CD4-positive, alpha-beta T cell treated with Interleukin-4 for 4 hours (primary cell): ENCODE data around the gene ABHD8.
"Not testable (repeated sequence)": the region's sequence is repeated elsewhere in the genome, so short reads cannot be mapped to it uniquely, and the experiment has no call there.

Experiments used
- DNase-seq: peaks from one replicate; pipeline ENCODE4 v3.0.0-alpha.2; 2020

ABHD8 gene

GRCh38 chr19:17320435-17320834 is 17.2 kb upstream of the ABHD8 start:
- DNase-seq = no peak

DNA sequence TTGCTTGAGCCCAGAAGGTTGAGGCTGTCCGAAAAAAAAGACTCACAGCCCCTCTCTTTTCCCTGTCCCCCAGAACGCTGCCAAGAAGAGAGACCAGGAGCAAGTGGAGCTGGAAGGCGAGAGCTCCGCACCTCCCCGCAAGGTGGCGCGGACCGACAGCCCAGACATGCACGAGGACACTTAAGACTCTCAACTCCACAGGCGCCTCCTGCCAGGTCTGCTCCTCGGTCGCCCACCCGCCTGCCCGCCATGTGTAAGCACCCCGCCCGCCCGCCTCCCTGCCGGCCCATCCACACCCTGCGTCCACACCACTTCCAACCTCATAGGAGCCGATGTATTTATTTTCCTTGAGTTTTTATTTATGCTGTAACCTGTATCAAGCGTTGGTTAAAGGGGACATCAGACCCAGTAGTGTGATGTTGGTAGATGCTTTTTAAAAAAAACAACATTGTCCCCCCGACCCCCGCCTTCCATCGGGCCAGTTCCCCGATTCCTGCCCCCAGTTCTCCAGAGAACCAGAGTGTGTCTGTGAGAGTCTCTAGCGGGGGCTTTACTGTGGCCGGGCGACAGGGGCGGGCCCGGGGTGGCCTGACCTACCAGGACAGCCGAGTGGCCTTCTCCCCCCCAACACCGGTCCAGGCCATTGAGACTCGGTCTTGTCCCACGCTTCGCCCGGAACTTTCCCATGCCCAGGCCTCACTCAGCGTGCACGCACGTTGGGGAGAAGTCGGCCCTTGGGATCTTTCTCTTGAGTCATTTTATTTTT is 16.4 kb upstream of the ABHD8 start:
- no peak for DNase-seq

DNA sequence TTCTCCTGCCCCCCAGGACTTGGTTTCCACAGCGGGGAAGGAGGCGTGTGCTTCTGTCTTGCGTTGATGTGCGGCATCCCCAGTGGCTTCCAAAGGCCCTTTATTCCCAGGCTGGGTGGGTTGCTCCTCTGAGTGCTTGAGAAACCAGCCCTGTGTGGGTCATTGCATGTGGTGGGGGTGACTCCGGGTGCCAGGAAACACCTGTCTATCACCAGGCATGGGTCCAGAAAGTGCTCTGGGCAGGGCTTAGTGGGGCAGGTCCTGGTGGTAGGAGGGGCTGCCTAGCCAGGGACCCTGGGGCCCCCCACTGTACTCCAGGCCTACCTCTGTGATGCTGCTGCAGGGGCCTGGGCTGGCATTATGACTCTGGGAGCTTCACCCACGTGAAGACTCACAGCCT is 15.7 kb upstream of the ABHD8 start:
- DNase-seq = no peak

DNA sequence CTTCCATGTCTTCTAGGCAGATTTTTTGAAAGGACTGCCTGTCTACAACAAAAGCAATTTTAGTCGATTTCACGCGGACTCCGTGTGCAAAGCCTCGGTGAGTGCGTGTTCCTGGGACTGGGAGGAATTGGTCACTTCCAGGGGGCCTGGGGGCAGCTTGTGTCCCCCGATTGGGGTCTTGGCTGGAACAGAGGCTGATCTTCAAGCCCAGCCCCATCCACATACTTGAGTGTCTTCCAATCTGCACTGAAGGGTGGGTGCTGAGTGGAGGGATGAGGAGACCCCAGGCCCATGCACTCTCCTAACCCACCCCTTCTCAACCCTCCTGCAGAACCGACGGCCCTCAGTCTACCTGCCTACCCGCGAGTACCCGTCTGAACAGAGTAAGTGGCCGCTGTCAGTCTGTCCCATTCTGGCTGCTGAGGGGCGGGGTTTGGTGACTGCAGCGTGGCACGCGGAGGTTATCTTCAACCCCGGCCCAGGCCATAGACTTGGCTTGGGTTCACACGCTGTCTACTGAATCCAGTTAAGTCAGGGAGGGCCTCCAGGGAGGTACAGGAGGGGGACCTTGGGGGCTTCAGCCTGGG is 10.9 kb upstream of the ABHD8 start:
- DNase-seq = no peak

GRCh38 chr19:17312189-17313113 is 9.2 kb upstream of the ABHD8 start:
- DNase-seq = no peak

- DNase-seq = no peak
These were observed 8.4 kb upstream of the ABHD8 start for GRCh38 chr19:17311455-17312188.

GRCh38 chr19:17309965-17310461 is 6.8 kb upstream of the ABHD8 start:
- no peak for DNase-seq

- peak; percentile 100 for DNase-seq
These were observed 6.2 kb upstream of the ABHD8 start, which contains the start of gene DDA1 for GRCh38 chr19:17309198-17309964. Gene DDA1 (plus strand): TSS chr19:17309563. CDS start chr19:17309655, 92 bp downstream.

- no peak for DNase-seq
These were observed 4.7 kb upstream of the ABHD8 start for GRCh38 chr19:17307876-17308377.

- no peak for DNase-seq
These were observed 3.1 kb upstream of the ABHD8 start for GRCh38 chr19:17306285-17306714.

- DNase-seq = peak; percentile 99
These were observed 2.5 kb upstream of the ABHD8 start, which contains the start of gene MRPL34 for GRCh38 chr19:17305517-17306284. Gene MRPL34 (plus strand): TSS chr19:17305872. CDS start chr19:17305893, 21 bp downstream.

GRCh38 chr19:17305216-17305516 is 1.9 kb upstream of the ABHD8 start:
- DNase-seq = no peak

DNA sequence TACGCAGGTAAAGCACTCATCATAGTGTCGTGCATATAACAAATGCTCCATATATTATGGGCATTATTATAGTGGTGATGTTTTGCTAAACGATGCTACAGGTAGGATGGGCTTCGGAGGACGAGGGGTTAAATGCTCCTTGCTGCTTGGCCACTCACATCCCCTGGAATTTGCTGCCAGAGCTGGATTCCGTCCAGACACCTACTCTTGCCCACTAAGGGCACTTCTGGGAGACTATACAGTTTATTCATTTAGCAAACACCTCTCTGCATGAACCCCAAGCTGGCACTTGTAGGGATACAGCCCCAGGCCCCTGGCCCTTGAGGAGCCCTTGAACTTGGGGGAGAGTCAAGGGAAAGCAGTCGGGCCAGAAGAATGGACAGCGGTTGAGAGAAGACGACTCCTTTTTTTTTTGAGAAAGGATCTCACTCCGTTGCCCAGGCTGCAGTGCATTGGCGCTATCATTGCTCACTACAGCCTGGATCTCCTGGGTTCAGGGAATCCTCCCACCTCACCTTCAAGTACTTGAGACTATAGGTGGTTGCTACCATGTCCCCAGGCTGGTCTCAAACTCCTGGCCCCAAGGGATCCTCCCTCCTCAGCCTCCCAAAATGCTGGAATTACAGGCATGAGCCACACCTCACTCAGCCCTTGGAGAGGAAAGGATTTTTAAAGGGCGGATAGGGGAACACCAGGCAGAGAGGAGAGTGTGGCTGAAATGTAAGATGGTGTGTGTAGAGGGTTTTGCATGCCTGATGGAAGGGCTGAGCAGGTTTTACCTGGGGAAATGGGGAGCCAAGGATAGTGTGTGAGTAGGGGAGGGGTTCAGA is 1.4 kb upstream of the ABHD8 start:
- no peak for DNase-seq

DNA sequence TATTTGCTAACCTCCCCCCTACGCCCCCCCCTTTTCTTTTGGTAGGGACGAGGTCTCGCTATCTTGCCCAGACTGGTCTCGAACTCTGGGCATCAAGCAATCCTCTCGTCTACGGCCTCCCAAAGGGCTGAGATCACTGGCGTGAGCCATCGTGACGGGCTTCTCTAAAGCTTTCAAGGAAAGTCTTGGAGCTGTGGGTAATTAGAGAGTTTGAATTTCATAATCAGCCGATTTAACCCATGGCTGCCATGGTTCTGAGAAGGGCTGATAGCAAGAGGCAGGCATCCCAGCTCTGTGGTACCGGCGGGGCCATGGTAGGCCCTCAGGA is 679 bp upstream of the ABHD8 start:
- no peak for DNase-seq

GRCh38 chr19:17302391-17303166 is 646 bp downstream of the ABHD8 start:
- DNase-seq = no peak

DNA sequence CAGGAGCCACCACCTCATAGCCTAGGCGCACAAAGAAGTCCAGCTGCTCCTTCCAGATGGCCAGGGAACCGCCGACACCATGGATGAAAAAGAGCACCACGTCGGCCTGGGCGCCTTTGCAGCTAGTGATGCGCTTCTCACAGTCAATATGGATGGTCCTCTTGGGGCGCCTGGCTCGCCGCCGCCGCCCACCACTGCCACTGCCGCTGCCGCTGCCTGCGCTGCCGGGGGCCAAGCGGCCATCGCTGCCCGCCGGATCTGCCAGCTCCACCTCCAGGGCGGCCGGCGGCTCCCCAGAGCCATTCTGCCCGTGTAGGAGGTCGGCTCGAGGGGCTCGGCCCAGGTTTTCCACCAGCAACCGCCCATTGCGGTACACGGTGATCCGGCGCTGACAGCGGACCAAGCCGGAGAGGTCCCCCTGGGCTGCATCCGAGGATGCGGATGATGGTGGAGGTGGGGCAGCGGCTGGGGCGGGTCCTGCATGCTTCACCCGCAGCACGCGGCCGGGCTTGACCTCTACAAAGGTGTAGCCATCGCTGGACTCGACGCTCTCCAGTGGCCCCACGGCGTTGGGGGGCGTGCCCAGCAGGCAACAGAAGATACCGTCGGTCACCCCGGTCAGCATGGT is 2.1 kb downstream of the ABHD8 start:
- no peak for DNase-seq

GRCh38 chr19:17296976-17297375 is 6.2 kb downstream of the ABHD8 start:
- no peak for DNase-seq

DNA sequence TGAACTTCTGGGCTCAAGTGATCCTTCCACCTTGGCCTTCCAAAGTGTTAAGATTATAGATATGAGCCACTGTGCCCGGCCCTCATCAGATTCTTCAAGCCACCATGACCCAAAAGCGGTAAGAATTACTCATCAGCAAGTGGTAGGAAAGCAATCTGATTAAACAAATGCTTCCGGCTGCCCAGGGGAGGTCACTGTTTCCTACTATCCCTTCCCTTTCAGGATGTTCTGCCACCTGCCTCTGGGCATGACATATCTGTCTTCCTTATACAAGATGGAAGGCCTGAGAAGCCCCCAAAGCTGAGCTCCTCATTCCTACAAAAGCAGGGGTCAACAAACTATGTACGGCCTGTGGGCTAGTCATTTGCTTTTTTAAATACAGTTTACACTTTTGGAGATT is 7.0 kb downstream of the ABHD8 start:
- DNase-seq = no peak

DNA sequence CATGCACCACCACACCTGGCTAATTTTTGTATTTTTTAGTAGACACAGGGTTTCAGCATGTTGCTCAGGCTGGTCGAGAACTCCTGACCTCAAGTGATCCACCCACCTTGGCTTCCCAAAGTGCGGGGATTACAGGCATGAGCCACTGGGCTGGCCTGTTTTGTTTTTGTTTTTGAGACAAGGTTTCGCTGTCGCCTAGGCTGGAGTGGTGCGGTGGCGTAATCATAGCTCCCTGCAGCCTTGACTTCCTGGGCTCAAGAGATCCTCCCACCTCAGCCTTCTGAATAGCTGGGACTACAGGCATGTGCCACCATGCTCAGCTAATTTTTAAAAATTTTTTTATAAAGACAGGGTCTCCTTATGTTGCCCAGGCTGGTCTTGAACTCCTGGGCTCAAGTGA is 7.7 kb downstream of the ABHD8 start:
- not testable (repeated sequence) for DNase-seq
